DOHH2 (cell line): ENCODE results near the gene PROS1.
"Not testable (repeated sequence)": the region's sequence is repeated elsewhere in the genome, so short reads cannot be mapped to it uniquely, and the experiment has no call there.

Source experiments
- CTCF ChIP-seq: fragments of 200-600 bp; sonication (generic); IDR thresholded peaks from one replicate; pipeline ENCODE4 v1.5.1; 2014; ENCODE audit warnings: antibody characterized with exemption, mild to moderate bottlenecking, low read depth, low read length; ENCODE audit not compliant: poor library complexity, severe bottlenecking
- EZH2phosphoT487 ChIP-seq: fragments of 200-600 bp; sonication (generic); IDR thresholded peaks from 2 replicates; pipeline ENCODE4 v1.6.1; 2017; ENCODE audit warnings: borderline replicate concordance, mild to moderate bottlenecking, antibody characterized with exemption, low read length, moderate library complexity, mixed read lengths

GRCh38 chr3:93937485-93937884 is 36.2 kb downstream of the PROS1 start:
- TF ChIP-seq CTCF, EZH2phosphoT487: not testable (repeated sequence)
